OCI-LY3 (cell line): ENCODE measurements around the gene WDR75.

Source experiments
- EZH2phosphoT487 ChIP-seq: fragments of 200-600 bp; shearing (Covaris generic); IDR thresholded peaks from 2 replicates; pipeline ENCODE4 v1.6.1; 2018; ENCODE audit warnings: antibody characterized with exemption, mixed run types, low read depth
- TF ChIP-seq, protein P1 (sequence below): fragments of 200-600, 300-600 bp; sonication (generic); IDR thresholded peaks from 2 replicates; pipeline ENCODE4 v1.5.1; 2014; ENCODE audit warnings: antibody characterized with exemption, low read length, low read depth

DNA sequence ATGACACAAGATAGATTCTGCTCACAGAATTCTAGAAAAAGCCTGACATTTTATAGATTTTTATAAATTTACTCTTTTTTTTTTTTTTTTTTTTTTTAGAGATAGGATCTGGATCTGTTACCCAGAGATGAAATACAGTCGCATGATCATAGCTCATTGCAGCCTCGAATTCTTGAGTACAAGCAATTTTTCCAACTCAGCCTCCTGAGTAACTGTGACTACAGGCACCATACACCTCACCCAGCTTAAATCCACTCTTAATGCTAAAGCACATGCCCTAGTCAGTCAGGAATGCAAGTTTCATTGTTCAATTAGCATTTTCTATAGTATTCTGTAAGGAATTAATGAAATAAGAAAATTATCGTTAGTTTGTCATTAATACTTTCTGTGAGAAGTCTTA lies 32.1 kb upstream of the WDR75 start:
- TF ChIP-seq, protein P1, sequence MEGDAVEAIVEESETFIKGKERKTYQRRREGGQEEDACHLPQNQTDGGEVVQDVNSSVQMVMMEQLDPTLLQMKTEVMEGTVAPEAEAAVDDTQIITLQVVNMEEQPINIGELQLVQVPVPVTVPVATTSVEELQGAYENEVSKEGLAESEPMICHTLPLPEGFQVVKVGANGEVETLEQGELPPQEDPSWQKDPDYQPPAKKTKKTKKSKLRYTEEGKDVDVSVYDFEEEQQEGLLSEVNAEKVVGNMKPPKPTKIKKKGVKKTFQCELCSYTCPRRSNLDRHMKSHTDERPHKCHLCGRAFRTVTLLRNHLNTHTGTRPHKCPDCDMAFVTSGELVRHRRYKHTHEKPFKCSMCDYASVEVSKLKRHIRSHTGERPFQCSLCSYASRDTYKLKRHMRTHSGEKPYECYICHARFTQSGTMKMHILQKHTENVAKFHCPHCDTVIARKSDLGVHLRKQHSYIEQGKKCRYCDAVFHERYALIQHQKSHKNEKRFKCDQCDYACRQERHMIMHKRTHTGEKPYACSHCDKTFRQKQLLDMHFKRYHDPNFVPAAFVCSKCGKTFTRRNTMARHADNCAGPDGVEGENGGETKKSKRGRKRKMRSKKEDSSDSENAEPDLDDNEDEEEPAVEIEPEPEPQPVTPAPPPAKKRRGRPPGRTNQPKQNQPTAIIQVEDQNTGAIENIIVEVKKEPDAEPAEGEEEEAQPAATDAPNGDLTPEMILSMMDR = no peak
- no peak for TF ChIP-seq EZH2phosphoT487
